ENCODE data around the gene ERC2. TPM values are rescaled to one million over a fixed set of nuclear protein-coding genes. Genes with fewer than 3 reads are reported as not detected.

Gene ERC2
- polyA plus RNA-seq, 1 experiment = 0.07 TPM

DNA sequence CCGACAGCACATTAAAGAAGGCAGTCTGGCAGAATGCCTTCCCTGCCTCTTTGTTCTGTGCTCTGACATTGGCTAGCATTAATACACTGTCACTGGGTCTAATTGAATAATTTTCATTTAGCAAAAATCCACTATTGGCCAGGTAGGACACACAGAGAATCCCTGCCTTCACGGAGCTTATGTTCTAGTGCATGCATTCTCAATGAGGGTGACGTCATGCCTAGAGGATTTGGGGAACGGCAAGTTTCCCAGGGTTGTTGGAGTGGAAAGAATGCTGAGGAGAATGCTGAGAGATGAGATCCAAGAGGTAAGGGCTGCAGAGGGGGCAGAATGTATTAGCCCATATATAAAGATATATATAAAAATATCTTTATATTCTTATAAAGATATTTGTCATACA is 284.7 kb downstream of the ERC2 start:
- H3K4me3 ChIP-seq (ENCODE audit: low read depth, low read length) = no peak overlapping the region
- TF ChIP-seq, protein P1, sequence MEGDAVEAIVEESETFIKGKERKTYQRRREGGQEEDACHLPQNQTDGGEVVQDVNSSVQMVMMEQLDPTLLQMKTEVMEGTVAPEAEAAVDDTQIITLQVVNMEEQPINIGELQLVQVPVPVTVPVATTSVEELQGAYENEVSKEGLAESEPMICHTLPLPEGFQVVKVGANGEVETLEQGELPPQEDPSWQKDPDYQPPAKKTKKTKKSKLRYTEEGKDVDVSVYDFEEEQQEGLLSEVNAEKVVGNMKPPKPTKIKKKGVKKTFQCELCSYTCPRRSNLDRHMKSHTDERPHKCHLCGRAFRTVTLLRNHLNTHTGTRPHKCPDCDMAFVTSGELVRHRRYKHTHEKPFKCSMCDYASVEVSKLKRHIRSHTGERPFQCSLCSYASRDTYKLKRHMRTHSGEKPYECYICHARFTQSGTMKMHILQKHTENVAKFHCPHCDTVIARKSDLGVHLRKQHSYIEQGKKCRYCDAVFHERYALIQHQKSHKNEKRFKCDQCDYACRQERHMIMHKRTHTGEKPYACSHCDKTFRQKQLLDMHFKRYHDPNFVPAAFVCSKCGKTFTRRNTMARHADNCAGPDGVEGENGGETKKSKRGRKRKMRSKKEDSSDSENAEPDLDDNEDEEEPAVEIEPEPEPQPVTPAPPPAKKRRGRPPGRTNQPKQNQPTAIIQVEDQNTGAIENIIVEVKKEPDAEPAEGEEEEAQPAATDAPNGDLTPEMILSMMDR (IDR thresholded peaks at IDR 0.05; ENCODE audit: low read depth, low read length) = no peak
- no peak for DNase-seq (ENCODE audit: low read depth, low spot score)
- ChIA-PET POLR2A (no interaction called here), CTCF (no interaction called here)
- H3K27me3 ChIP-seq (ENCODE audit: control insufficient read depth, insufficient read depth, low read length) = no peaks in the 10 kb centered on the region
- no peak overlapping the region for H3K27ac ChIP-seq (ENCODE audit: low read depth, low read length)
- H3K9me3 ChIP-seq (ENCODE audit: control insufficient read depth, insufficient read depth, low read length) = no peaks in the 10 kb centered on the region

DNA sequence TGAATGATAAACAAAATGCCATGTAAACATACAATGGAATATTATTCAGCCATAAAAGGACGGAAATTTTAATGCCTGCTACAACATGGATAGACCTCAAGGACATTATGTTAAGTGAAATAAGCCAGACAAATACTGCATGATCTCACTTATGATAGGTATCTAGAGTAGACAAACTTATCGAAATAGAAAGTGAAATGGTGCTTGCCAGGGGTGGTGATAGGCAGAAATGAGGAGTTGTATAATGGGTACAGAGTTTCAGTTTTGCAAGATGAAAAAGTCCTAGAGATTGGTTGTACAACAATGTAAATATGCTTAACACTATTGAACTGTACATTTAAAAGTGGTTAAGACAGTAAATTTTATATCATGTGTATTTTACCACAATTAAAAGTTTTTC is 287.8 kb downstream of the ERC2 start:
- TF ChIP-seq, protein P1 (IDR thresholded peaks at IDR 0.05; ENCODE audit: low read depth, low read length) = no peak
- no peak overlapping the region for H3K4me3 ChIP-seq (ENCODE audit: low read depth, low read length)
- ChIA-PET CTCF (no interaction called here), POLR2A (no interaction called here)
- no peaks in the 10 kb centered on the region for H3K27me3 ChIP-seq (ENCODE audit: control insufficient read depth, insufficient read depth, low read length)
- H3K9me3 ChIP-seq (ENCODE audit: control insufficient read depth, insufficient read depth, low read length) = no peaks in the 10 kb centered on the region
- no peak for DNase-seq (ENCODE audit: low read depth, low spot score)
- no peak overlapping the region for H3K27ac ChIP-seq (ENCODE audit: low read depth, low read length)

- CTCF ChIA-PET = no interaction called here
- Histone ChIP-seq H3K27me3 (ENCODE audit: control insufficient read depth, insufficient read depth, low read length) (no peaks in the 10 kb centered on the region), H3K9me3 (ENCODE audit: control insufficient read depth, insufficient read depth, low read length) (no peaks in the 10 kb centered on the region), H3K4me3 (ENCODE audit: low read depth, low read length) (no peak overlapping the region), H3K27ac (ENCODE audit: low read depth, low read length) (no peak overlapping the region)
- POLR2A ChIA-PET = no interaction called here
- no peak for DNase-seq (ENCODE audit: low read depth, low spot score)
- TF ChIP-seq, protein P1 (IDR thresholded peaks at IDR 0.05; ENCODE audit: low read depth, low read length) = no peak
Measured at GRCh38 chr3:56173601-56174000, 294.7 kb downstream of the ERC2 start.

GRCh38 chr3:56164436-56164835 is 303.8 kb downstream of the ERC2 start:
- no peaks in the 10 kb centered on the region for H3K27me3 ChIP-seq (ENCODE audit: control insufficient read depth, insufficient read depth, low read length)
- TF ChIP-seq, protein P1 (IDR thresholded peaks at IDR 0.05; ENCODE audit: low read depth, low read length) = no peak
- no peak for DNase-seq (ENCODE audit: low read depth, low spot score)
- H3K9me3 ChIP-seq (ENCODE audit: control insufficient read depth, insufficient read depth, low read length) = no peaks in the 10 kb centered on the region
- ChIA-PET POLR2A (no interaction called here), CTCF (no interaction called here)
- H3K27ac ChIP-seq (ENCODE audit: low read depth, low read length) = no peak overlapping the region
- H3K4me3 ChIP-seq (ENCODE audit: low read depth, low read length) = no peak overlapping the region

GRCh38 chr3:56157693-56158362 is 310.4 kb downstream of the ERC2 start:
- ChIA-PET POLR2A (no interaction called here), CTCF (interaction anchor here (0.6 kb wide), 1 partner anchor 572 kb away, joined by 3 read pairs; no protein-coding TSS in a partner anchor)
- DNase-seq (ENCODE audit: low read depth, low spot score) = no peak
- Histone ChIP-seq H3K27ac (ENCODE audit: low read depth, low read length) (no peak overlapping the region), H3K9me3 (ENCODE audit: control insufficient read depth, insufficient read depth, low read length) (no peaks in the 10 kb centered on the region), H3K27me3 (ENCODE audit: control insufficient read depth, insufficient read depth, low read length) (no peaks in the 10 kb centered on the region), H3K4me3 (ENCODE audit: low read depth, low read length) (no peak overlapping the region)
- TF ChIP-seq, protein P1 (IDR thresholded peaks at IDR 0.05; ENCODE audit: low read depth, low read length) = no peak
